NCI-H748 treated with DMSO at 0.1 percent for 48 hours (cell line): ENCODE results near the gene ZNF467.

ENCODE experiments used
- DNase-seq: peaks from one replicate; lab custom pipeline; 2025; lab: John Stamatoyannopoulos, UW

The ZNF467 gene, protein sequence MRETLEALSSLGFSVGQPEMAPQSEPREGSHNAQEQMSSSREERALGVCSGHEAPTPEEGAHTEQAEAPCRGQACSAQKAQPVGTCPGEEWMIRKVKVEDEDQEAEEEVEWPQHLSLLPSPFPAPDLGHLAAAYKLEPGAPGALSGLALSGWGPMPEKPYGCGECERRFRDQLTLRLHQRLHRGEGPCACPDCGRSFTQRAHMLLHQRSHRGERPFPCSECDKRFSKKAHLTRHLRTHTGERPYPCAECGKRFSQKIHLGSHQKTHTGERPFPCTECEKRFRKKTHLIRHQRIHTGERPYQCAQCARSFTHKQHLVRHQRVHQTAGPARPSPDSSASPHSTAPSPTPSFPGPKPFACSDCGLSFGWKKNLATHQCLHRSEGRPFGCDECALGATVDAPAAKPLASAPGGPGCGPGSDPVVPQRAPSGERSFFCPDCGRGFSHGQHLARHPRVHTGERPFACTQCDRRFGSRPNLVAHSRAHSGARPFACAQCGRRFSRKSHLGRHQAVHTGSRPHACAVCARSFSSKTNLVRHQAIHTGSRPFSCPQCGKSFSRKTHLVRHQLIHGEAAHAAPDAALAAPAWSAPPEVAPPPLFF

DNA sequence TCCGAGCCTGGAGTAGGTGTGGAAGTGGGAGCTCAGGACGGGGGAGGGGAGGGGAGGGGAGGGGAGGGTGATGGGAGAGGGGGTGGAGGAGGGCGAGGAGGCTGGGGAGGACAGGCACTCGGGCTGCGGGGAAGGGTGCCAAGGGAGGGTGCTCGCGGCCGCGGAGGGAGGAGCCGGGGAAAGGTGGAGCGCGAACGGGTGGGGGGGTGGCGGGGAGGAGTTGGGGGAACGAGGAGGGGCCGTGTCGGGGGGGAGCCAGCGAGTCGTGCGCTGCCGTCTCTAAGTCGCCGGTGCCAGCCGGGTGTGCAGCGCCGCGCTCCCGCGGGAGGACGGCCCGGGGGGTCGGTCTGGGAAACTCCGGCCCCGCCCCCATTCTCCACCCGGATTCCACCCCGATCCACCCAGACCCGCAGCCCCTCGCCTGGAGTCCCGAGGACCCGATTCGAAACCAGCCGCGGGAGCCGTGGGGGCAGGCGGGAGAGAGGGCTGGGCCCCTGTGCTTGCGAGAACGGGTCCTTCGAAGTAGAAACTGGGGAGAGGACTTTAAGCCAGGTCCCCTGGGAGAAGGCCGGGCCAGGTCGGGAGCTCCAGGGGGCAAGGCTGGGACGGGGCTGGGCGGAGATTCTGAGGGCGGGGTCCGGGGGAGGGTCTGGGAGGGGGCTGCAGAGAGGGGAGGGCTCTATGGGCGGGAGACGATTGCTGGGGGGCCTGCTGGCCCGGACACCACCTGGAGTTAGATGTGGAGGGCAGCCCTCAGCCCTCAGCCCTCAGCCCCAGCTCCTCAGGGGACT is at the start of gene ZNF467:
Gene ZNF467 (minus strand): TSS at position 143 of the 791 bp plus-strand sequence. CDS start 2,556 bp downstream, outside the sequence.
- DNase-seq, result no peak

DNA sequence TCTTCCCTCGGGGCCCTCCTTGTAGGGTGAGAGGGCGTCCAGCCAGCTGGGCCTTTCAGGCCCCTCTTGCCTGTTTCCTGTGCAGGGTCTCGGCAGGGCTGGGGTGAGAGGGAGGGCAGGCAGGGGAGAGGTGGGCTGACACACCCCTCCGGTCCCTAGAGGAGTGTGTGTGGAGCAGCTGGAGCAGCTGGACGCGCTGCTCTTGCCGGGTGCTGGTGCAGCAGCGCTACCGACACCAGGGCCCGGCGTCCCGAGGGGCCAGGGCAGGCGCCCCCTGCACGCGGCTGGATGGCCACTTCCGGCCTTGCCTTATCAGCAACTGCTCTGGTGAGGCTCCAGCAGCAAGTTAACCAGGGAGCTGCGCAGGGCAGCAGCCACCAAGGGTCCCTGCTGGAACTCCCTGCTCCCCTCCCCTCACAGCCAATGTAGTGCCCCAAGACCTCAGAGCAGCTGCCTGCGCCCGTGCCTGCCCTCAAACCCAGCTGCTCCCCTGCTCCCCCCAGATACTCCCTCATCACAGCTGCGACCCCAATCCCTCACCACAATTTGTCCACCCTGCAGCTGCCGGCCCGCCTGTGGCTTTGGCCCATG is 49.1 kb upstream of the ZNF467 start:
- DNase-seq, result no peak

DNA sequence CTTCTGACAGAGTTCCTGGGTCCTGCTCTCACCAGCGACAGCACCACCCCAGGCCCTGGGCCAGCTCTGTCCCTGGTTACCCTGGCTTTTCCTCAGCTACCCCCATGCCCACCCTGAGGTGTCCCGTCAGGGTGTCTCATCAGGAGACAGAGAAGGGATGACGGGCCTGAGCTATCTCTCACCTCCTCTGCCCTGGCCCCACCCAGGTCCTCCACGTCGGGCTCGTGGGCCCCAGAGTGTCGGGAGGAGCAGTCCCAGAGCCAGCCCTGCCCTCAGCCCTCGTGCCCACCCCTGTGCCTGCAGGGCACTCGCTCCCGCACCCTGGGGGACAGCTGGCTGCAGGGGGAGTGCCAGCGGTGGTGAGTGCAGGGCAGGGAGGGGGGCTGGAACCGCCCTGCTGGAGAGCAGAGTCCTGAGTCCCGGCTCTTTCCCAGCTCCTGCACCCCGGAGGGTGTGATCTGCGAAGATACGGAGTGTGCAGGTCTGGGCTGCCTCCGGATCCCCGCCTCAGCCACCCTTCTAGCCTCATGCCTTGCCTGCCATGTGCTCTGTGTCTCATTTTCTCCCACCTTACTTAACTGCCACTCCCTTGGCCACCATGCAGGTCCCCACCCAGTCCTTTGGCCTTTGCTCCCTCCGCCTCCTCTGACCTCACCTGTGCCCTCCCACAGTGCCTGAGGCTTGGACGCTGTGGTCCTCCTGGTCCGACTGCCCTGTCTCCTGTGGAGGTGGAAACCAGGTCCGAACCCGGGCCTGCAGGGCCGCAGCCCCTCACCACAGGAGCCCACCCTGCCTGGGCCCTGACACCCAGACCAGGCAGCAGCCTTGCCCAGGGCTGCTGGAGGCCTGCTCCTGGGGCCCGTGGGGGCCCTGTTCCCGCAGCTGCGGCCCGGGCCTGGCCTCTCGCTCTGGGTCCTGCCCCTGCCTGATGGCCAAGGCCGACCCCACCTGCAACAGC is 48.1 kb upstream of the ZNF467 start:
- no peak for DNase-seq

DNA sequence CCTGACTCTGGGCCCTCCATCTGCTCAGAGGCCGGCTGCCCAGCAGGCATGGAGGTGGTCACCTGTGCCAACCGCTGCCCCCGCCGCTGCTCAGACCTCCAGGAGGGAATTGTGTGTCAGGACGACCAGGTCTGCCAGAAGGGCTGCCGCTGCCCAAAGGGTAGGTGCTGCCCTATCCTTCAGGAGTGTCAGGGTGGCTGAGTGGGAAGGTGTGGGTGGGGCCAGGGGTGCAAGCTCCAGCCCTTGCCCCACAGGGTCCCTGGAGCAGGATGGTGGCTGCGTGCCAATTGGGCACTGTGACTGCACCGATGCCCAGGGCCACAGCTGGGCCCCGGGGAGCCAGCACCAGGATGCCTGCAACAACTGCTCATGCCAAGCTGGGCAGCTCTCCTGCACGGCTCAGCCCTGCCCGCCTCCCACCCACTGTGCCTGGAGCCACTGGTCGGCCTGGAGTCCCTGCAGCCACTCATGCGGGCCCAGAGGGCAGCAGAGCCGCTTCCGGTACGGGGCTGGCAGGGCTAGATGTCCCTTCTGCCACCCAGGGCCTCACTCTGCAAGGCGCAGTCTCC is 47.3 kb upstream of the ZNF467 start:
- no peak for DNase-seq

DNA sequence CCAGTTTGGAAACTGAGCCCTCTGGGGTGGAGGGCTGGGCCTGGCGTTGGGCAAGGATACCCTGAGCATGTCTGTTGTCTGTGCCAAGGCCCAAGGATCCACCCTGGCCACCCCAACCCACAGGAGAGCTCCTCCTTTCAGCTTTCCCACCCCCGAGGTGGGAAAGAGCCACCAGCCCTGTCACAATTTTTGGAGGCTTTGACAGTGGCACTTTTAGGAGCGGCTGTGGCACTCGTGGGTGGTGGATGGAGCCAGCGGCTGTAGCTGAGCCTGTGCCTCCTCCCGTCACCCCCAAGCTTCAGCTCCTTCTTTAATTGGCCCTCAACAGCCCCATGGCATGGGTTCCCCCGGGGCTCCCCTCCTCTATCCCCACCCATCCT is 46.6 kb upstream of the ZNF467 start:
- DNase-seq, result no peak

DNA sequence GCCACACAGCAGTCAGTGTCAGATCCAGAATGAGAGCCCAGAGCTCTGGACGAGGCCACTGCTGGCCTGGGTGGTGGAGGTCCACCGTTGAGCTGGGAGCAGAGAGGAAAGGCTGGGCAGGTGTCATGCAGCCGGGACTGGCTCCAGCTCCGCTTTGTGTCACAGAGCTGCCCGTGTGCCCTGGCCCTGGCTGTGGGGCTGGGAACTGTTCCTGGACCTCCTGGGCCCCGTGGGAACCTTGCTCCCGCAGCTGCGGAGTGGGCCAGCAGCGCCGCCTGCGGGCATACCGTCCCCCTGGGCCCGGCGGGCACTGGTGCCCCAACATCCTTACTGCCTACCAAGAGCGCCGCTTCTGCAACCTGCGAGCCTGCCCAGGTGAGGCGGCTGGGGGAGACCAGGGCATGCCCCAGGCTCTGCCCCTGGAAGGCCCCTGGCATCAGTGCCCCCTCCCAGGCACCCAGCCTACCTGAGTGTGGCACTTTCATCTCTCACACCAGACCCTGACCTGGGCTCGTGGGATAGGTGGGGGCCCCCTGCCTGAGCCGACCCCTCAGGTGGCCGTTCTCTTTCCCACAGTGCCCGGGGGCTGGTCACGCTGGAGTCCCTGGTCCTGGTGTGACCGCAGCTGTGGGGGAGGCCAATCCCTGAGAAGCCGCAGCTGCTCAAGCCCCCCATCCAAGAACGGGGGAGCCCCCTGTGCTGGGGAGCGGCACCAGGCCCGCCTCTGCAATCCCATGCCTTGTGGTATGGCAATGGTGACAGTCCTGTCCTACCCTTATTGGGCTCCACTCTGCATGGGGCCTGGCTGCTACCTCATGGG is 46.0 kb upstream of the ZNF467 start:
- DNase-seq, result no peak

DNA sequence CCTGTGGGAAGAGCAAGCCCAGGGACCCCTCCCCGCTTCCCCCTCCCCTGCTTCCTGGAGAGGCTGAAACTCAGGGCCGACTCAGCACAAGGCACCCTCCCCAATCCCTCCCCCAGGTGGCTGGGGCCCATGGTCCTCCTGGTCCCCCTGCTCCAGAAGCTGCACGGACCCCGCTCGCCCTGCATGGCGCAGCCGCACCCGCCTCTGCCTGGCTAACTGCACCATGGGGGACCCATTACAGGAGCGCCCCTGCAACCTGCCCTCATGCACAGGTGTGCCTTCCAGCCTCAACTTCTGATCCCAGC is 45.1 kb upstream of the ZNF467 start:
- no peak for DNase-seq

DNA sequence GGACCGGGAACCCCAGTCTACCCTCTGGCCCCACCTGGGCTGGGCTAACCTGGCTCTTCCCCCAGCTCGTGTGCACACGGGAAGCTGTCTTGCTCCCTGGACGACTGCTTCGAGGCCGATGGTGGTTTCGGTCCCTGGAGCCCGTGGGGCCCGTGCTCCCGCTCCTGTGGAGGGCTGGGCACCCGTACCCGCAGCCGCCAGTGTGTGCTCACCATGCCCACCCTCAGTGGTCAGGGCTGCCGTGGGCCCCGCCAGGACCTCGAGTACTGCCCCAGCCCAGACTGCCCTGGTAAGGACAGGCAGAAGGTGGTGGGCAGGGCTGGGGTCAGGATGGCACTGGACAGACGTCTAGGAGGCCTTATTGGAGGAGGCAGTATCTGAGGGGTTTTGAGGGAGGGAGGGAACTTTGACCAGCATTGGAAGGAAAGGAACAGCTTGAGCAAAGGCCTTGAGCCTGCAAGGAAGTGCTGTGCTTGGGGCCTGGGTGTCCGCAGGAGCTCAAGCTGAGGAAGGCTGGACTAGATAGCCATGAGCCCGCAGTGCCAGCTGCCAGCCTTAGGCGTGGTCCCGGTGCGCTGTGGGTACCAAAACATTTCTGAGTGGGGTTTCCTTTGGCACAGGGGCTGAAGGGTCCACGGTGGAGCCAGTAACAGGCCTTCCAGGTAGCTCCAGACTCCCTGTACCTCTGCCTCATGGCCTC is 44.6 kb upstream of the ZNF467 start:
- no peak for DNase-seq

DNA sequence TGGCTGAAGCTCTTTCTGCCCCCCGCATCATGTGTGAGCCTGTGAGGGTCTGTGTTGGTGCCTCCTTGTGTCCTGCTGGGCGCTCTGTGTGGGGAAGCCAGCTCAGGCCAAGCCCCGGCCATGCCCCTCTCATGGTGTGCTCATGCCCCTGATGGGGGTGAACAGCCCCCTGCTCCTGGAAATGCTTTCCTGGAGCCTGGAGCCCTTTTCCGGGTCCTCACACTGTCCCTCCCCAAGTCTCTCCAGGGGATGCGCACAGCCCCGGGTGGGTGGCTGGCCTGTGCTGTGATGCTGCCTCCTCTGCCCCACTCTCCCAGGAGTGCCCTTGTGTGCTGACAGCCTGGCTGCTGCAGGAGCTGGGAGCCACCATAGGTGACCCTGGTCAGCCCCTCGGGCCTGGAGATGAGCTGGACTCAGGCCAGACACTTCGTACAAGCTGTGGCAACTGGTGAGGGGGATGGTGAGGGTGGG is 43.9 kb upstream of the ZNF467 start:
- DNase-seq, result no peak

DNA sequence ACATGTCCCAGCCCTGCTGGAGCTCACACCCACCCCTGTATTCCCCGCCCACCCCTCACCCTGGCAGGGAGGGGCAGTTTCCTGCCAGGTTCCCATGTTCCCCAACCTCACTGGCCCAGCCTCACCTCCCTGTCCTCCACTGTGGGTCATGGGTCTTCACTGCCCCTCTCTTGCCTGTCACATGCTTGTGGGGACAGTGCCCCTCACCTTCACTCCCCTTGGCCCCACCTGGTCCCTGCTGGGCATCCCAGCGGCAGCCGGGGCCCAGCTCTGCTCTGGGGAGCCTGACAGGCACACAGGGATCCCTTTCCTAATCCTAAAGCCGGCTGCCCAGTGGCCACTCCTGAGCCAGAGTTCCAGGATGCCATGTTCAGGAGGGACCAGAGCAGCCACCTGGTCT is 43.4 kb upstream of the ZNF467 start:
- DNase-seq, result no peak

DNA sequence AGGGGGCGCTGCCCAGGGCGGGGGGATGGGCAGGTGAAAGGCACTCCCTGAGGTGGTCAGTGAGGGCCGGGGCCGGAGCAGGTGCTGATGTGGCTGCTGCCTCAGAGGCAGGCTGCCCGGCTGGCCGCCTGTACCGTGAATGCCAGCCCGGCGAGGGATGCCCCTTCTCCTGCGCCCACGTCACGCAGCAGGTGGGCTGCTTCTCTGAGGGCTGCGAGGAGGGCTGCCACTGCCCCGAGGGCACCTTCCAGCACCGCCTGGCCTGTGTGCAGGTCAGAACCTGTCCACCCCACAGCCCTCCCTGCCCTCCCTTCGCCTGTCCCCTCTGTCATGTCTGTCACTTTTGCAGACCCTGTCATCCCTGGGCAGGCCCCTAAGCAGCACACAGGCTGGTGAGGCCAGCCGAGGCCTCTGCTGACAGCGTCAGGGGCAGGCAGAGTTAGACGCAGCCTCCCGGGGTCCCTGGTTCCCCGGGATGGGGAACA is 42.9 kb upstream of the ZNF467 start:
- DNase-seq, result no peak

DNA sequence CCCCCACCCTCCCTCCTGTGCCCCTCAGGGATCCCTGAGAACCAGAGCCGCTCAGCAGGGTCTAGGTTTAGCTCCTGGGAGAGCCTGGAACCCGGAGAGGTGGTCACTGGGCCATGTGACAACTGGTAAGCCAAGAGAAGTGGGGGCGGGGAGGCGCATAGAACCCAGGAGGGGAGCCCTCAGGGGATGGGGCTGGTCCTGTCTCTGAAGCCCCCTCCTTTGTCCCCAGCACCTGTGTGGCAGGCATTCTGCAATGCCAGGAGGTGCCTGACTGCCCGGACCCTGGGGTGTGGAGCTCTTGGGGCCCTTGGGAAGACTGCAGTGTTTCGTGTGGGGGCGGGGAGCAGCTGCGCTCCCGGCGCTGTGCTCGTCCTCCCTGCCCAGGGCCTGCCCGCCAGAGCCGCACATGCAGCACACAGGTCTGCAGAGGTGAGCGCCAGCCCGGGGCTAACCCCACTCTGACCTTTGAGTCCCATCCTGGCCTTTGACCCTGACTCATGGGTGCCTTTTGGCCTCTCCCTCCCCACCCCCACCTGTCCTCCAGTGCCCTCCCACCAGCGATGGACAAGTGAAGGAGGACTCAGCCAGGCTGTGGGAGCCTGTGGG is 42.4 kb upstream of the ZNF467 start:
- no peak for DNase-seq

DNA sequence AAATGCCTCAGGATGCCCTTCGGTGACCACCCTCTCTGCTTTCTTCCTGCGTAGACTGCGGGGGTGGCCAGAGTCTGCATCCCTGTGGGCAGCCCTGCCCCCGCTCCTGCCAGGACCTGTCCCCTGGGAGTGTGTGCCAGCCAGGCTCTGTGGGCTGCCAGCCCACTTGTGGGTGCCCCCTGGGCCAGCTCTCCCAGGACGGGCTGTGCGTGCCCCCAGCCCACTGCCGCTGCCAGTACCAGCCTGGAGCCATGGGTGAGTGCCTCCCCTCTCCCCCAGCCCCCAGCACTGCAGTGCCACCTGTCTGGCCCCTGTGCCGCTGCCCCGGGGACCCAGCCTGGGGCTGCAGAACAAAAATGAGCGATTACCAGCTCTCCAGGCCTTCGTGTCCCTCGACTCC is 41.7 kb upstream of the ZNF467 start:
- DNase-seq, result no peak

DNA sequence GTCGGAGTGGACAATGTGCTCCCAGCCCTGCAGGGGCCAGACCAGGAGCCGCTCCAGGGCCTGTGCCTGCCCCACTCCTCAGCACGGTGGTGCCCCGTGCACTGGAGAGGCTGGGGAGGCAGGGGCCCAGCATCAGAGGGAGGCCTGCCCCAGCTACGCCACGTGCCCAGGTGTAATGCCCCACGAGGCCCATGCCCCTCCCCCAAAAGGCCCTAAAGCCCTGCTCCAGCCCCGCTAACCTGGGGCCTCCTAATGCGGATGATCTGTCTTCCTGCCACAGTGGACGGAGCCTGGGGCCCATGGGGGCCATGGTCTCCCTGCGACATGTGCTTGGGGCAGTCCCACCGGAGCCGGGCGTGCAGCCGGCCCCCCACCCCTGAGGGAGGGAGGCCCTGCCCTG is 41.1 kb upstream of the ZNF467 start:
- DNase-seq, result no peak

DNA sequence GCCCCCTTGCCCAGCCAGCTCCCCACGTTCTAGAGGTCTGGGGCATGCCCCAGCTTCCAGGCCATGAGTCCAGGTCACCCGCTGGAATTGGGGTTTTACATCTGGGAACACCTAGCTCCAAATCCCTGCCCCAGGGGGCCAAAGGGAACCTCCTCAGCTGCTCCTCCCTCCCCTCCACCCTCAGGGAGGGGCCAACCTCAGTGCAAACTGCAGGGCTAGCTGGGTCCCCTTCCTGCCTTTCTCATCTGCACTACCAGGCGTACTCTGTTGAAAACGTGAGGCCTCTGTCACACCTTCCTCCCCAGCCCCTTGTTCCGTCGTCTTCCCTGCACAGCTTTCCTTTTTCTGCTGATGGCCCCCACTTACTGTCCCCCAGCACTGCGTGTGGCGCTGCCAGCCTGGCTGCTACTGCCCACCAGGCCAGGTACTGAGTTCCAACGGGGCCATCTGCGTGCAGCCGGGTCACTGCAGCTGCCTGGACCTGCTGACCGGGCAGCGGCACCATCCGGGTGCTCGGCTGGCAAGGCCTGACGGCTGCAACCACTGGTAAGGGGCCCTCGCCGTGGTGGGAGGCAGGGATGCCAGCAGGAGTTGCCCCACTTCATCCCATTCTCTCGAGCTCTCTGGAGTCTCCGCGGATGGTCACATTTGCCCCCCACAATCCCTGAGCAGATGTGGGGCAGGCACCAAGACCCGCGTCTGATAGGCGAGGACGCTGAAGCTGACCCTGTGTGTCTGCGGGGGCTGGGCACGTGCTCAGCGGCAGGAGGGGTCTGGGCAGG is 40.1 kb upstream of the ZNF467 start:
- no peak for DNase-seq

DNA sequence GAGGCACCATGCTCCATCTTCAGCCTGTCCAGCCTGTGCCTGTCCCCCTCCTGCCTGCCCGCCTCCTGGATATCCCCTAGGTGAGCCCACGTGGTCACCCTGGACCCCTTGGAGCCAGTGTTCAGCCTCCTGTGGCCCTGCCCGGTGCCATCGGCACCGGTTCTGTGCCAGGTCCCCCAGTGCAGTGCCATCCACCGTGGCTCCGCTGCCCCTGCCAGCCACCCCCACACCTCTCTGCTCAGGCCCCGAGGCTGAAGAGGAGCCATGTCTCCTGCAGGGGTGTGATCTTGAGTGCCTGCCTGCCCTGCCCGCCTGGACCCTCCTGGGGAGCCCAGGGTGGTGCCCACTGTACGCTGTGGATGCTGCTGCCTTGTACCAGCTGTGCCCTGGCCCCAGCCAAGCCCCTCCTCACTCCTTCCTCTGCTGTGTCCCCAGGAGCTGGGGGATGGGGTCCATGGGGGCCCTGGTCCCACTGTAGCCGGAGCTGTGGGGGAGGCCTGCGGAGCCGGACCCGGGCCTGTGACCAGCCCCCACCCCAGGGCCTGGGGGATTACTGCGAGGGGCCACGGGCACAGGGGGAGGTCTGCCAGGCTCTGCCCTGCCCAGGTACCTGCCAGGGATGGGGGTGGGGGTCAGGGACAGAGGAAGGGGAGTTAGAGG is 38.6 kb upstream of the ZNF467 start:
- DNase-seq, result no peak

DNA sequence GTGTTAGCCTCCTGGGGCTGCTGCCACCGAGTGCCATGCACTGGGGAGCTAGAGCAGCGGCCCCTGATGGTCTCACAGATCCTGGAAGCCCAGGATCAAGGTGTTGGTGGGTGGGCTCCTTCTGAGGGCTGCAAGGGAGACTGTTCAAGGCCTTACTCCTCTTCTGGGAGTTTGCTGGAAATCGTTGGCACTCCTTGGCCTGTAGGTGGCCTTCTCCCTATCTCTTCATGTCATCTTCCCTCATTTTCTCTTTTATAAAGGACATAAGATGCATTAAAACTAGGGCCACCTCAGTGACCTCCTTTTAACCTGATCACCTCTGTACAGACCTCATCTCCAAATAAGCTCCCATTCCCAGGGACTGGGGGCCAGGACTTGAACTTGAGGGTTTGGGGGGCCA is 37.8 kb upstream of the ZNF467 start:
- DNase-seq, result no peak

DNA sequence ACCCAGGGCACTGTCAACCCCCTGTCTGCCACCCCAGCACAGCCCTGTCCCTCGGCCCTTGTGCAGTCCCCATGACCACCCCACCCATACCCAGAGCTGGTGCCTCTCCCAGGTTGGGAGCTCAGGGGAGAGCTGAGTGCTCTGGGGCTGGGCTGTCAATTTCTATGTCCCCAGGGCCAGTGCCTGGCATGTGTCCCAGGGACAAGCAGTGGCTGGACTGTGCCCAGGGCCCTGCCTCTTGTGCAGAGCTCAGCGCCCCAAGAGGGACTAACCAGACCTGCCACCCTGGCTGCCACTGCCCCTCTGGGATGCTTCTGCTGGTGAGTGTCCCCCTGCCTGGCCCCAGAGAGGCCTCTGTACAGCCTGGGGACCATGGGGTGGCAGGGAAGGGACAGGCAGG is 35.8 kb upstream of the ZNF467 start:
- no peak for DNase-seq
